ENCODE measurements around the gene CASP9.
"Not testable (repeated sequence)": the region's sequence is repeated elsewhere in the genome, so short reads cannot be mapped to it uniquely, and the experiment has no call there.

CASP9 gene

DNA sequence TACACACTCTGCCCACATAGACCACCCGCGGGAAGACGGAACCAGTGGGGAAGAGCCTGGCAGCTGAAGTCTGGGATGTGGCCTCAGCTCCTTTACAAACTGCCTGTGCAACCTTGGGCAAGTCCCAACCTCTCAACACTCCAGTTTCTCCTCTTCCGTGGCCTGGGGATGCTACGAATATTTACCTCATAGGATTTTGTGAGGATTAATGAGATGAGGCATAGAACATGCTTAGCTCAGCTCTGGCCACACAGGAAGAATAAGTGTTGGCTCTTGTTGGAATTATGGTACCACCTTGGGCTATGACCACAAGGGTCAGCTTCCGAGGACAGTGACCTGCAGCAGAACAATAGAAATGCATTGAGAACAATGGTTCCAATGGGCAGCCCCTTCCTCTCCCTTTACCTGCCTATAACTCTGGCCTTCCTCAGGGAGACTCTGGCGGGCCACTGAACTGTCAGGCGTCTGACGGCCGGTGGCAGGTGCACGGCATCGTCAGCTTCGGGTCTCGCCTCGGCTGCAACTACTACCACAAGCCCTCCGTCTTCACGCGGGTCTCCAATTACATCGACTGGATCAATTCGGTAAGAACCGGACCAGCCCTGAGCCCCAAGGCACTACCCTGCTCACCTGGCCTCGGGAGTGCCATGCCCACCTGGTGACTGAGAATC is 56.9 kb downstream of the CASP9 start:
- not testable (repeated sequence) for DNase-seq

- no peak for DNase-seq
Measured at GRCh38 chr1:15465674-15466073, 58.3 kb downstream of the CASP9 start.

- not testable (repeated sequence) for DNase-seq
Measured at GRCh38 chr1:15463926-15464322, 60.1 kb downstream of the CASP9 start.

- not testable (repeated sequence) for DNase-seq
Measured at GRCh38 chr1:15463064-15463800, 60.8 kb downstream of the CASP9 start.

DNA sequence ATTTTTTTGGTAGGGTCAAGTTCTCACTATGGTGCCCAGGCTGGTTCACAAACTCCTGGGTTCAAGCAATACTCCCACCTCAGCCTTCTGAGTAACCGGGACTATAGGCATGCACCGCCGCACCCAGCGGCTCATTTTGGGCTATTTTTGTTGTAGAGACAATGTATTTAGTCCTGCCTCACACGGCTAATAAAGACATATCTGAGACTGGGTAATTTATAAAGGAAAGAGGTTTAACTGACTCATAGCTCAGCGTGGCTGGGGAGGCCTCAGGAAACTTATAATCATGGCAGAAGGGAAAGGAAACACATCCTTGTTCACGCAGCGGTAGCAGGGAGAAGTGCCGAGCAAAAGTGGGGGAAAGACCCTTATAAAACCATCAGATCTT is 63.3 kb downstream of the CASP9 start:
- DNase-seq = no peak

DNA sequence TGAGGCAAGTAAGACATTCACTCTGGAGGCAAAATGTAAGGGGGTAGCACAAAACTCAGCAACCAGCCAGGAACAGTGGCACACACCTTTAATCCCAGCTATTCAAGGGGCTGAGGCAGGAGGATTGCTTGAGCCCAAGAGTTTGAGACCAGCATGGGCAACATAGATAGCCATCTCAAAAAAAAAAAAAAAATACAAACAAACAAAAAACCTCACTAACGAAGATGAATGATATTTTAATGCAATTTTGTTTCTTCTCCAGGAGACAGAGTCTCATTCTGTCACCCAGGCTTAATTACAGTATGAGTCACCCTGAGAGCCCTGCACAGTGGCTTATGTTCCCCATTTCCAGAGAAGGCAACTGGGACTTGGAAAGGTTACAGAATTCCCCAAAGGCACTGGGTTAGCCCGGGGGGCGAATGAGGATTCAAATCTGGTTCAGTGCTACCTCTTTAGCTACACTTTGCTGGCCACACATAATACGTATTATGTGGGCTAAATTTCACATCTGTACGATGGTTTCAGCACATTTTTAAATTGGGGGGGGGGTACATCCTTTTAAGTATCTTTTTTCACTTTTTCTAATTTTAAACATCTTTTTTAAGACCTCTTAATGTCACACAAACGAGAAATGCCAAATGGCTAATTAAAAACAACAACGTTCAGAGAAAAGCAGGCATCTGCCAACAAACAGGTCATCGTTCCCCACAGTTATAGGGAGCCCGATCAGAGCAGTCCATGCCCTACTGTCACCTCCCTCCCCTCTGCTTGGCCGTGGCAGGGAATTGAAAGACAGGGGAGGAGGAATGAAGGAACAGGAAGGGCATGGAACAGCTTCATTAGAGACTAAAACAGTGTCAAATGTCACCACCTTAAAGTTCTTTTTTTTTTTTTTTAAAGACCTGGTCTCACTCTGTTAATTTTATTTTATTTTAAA is 64.0 kb downstream of the CASP9 start:
- DNase-seq = peak; percentile 57

GRCh38 chr1:15458388-15458787 is 65.6 kb downstream of the CASP9 start:
- not testable (repeated sequence) for DNase-seq

DNA sequence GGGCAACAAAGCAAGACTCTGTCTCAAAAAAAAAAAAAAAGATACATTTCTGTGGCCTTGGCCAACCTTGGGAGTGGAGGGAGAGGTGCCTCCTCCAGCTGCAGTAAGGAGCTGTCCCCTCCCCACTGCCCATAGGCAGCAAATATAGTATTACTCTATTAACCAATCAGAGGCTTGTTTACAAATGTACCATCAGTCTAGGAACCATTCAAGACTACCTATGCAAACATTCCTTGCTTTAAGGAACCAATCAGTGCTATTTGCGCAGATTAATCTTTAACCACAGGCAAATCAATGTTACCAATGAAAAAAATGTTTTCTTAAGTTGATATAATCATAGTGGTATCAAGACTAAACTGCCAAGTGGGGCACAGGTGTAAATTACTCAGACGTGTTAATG is 66.4 kb downstream of the CASP9 start:
- no peak for DNase-seq

GRCh38 chr1:15456313-15456954 is 67.6 kb downstream of the CASP9 start, which contains the start of gene CELA2A:
TSS of gene CELA2A (plus strand) at chr1:15456732. CDS start at chr1:15456754, 22 bp downstream.
- no peak for DNase-seq

- no peak for DNase-seq
Measured at GRCh38 chr1:15455522-15455921, 68.5 kb downstream of the CASP9 start.

DNA sequence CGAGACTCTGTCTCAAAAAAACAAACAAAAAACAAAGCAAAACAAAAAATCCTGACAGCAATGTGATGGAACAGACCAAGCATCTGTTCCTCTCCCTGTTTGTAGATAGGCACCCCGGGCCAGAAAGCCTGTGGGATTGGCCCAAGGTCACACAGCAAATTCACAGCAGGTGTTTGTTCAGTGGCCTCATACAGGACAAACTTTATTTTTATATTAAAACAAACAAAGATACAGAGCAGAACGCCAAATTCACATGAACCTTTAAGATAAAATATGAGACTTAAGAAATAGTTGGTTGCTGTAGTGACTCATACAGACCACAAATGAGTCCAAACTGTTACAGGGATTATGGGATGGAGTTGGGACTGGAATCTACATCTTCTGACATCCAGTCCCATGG is 69.8 kb downstream of the CASP9 start:
- peak; percentile 65 for DNase-seq

DNA sequence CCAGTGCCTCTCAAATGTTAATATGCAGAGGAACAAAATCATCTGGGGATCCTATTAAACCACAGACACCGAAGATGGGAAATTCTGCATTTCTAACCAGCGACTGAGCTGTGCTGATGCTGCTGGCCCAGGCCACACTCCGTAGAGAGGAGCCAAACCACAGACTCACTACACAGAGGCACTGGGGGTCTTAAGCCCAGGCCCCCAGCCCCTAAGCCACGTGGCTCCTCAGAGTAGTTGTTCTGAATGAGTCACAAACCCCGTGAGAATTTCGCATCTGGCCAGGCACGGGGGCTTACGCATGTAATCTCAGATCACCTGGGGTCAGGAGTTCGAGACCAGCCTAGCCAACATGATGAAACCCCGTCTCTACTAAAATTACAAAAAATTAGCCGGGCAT is 70.3 kb downstream of the CASP9 start:
- peak; percentile 12 for DNase-seq

DNA sequence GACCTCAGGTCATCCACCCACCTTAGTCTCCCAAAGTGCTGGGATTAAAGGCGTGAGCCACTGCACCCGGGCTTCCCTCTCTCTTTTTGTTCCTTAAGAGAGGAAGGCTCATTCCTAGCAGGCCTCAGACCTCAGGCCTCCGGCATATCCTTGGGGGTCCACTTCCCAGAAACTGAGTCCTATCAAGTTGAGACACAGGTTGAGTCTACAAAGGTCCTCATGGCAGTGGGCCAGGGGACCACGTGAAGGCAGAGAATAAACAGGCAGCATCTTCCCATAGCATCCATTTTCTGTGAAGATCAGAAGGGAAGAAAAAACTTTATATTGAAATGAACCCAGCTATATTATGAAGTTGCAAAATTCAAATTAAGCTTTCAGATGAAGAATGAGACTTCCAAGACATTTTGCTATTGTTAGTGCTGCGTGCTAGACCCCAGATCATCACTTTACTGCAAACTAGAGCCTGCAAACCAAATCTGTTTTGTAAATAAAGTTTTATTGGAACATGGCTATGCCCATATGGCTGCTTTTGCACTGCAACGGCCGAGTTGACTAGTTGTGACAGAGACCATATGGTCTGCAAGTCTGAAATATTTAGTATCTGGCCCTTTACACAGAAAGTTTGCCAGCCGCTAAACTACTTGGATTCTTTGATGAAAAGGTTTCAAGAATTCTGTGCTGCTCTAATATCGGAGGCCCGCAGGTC is 71.0 kb downstream of the CASP9 start:
- DNase-seq = no peak

- DNase-seq = peak; percentile 17
Measured at GRCh38 chr1:15452216-15452615, 71.8 kb downstream of the CASP9 start.

DNA sequence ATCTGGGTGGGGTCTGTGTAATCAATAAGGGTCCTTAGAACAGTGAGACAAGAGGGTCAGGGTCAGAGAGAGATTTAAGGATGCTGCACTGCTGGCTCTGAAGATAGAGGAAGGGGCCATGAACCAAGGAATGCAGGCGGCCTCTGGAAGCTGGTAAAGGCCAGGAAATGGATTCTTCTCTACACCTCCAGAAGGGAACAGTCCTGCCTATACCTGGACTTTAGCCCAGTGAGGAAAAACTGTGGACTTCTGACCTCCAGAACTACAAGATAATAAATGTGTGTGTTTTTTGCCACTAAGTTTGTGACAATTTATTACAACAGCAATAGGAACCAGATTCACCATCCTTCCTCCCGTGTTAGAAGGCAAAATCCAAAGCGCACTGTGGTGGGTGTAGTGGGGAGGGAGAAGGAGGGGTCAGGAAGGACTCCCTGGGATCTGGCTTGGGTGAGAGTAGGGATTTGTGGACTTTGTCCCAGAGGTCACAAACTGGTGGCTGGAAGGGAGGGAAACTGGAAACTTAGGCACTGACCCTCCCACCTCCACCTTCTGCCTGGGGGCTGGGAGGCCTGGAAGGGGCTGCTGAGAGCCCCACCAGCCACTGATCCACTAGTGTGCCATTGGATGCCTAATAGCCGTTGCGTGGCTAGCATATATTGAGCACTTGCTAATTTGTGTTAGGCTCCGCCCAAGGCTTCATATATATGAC is 72.8 kb downstream of the CASP9 start:
- DNase-seq = no peak

- no peak for DNase-seq
Measured at GRCh38 chr1:15449567-15449966, 74.4 kb downstream of the CASP9 start.

- no peak for DNase-seq
Measured at GRCh38 chr1:15448877-15449462, 75.0 kb downstream of the CASP9 start.

DNA sequence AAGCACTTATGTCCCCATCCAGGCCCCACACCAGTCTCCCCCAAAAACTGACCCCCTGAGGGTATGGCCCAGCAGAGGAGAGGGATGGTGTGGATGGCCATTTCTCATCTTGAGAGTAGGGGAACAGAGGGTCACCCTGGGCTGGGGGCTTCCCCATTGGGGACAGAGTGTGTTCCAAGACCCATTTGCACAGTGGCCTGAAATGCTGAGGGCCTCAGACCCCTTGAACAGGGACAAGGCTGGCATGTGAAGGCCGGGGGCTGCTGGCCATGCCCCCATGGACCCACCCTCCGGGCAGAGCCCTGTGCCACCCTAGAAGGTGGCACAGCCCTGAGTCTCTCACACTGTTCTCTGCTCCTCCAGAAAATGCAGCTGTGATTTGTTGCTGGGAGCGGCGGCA is 77.8 kb downstream of the CASP9 start:
- no peak for DNase-seq

GRCh38 chr1:15445390-15446122 is 78.5 kb downstream of the CASP9 start:
- DNase-seq = no peak
